GF-D8 (cell line): Measurements from ENCODE around the gene NUP210L.

Source experiments
- DNase-seq: peaks from one replicate; lab custom pipeline; 2025; lab: John Stamatoyannopoulos, UW

NUP210L gene

GRCh38 chr1:153963850-153964331 is 191.0 kb downstream of the NUP210L start:
- no peak for DNase-seq

- DNase-seq, result peak; percentile 87
Measured at GRCh38 chr1:153963030-153963849, 191.6 kb downstream of the NUP210L start, which contains the start of gene SLC39A1. Gene SLC39A1 (minus strand): TSS chr1:153963537. CDS start chr1:153962715, 822 bp downstream.

- DNase-seq, result peak; percentile 15
Measured at GRCh38 chr1:153962088-153963029, 192.5 kb downstream of the NUP210L start.

- no peak for DNase-seq
Measured at GRCh38 chr1:153961421-153961820, 193.5 kb downstream of the NUP210L start.

- DNase-seq, result no peak
Measured at GRCh38 chr1:153960206-153960605, 194.7 kb downstream of the NUP210L start.

- DNase-seq, result no peak
Measured at GRCh38 chr1:153959454-153959853, 195.4 kb downstream of the NUP210L start.

GRCh38 chr1:153958961-153959260 is 196.0 kb downstream of the NUP210L start:
- DNase-seq, result no peak

GRCh38 chr1:153958111-153958960 is 196.5 kb downstream of the NUP210L start, which contains the start of gene CRTC2:
Gene CRTC2 (minus strand): TSS chr1:153958612. CDS start chr1:153958497, 115 bp downstream.
- peak; percentile 94 for DNase-seq

- no peak for DNase-seq
Measured at GRCh38 chr1:153957744-153958110, 197.1 kb downstream of the NUP210L start.

- no peak for DNase-seq
Measured at GRCh38 chr1:153956997-153957715, 197.7 kb downstream of the NUP210L start.

GRCh38 chr1:153954826-153955225 is 200.0 kb downstream of the NUP210L start:
- no peak for DNase-seq

- no peak for DNase-seq
Measured at GRCh38 chr1:153953859-153954365, 201.0 kb downstream of the NUP210L start.

- DNase-seq, result no peak
Measured at GRCh38 chr1:153951801-153952200, 203.1 kb downstream of the NUP210L start.

- no peak for DNase-seq
Measured at GRCh38 chr1:153951183-153951582, 203.7 kb downstream of the NUP210L start.

GRCh38 chr1:153946622-153947241 is 208.1 kb downstream of the NUP210L start, which contains the start of gene DENND4B:
Gene DENND4B (minus strand): TSS chr1:153946718. CDS start chr1:153944374, 2,344 bp downstream.
- peak; percentile 59 for DNase-seq

GRCh38 chr1:153945795-153946621 is 208.9 kb downstream of the NUP210L start:
- DNase-seq, result peak; percentile 83

- DNase-seq, result peak; percentile 87
Measured at GRCh38 chr1:153945131-153945794, 209.6 kb downstream of the NUP210L start.

GRCh38 chr1:153944827-153945117 is 210.1 kb downstream of the NUP210L start:
- no peak for DNase-seq
